NCI-H2227 (cell line): ENCODE data around the gene POFUT2.

ENCODE experiments used
- DNase-seq: peaks from one replicate; lab custom pipeline; 2025; ENCODE audit not compliant: unreplicated experiment; lab: John Stamatoyannopoulos, UW

The POFUT2 gene, protein sequence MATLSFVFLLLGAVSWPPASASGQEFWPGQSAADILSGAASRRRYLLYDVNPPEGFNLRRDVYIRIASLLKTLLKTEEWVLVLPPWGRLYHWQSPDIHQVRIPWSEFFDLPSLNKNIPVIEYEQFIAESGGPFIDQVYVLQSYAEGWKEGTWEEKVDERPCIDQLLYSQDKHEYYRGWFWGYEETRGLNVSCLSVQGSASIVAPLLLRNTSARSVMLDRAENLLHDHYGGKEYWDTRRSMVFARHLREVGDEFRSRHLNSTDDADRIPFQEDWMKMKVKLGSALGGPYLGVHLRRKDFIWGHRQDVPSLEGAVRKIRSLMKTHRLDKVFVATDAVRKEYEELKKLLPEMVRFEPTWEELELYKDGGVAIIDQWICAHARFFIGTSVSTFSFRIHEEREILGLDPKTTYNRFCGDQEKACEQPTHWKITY

DNA sequence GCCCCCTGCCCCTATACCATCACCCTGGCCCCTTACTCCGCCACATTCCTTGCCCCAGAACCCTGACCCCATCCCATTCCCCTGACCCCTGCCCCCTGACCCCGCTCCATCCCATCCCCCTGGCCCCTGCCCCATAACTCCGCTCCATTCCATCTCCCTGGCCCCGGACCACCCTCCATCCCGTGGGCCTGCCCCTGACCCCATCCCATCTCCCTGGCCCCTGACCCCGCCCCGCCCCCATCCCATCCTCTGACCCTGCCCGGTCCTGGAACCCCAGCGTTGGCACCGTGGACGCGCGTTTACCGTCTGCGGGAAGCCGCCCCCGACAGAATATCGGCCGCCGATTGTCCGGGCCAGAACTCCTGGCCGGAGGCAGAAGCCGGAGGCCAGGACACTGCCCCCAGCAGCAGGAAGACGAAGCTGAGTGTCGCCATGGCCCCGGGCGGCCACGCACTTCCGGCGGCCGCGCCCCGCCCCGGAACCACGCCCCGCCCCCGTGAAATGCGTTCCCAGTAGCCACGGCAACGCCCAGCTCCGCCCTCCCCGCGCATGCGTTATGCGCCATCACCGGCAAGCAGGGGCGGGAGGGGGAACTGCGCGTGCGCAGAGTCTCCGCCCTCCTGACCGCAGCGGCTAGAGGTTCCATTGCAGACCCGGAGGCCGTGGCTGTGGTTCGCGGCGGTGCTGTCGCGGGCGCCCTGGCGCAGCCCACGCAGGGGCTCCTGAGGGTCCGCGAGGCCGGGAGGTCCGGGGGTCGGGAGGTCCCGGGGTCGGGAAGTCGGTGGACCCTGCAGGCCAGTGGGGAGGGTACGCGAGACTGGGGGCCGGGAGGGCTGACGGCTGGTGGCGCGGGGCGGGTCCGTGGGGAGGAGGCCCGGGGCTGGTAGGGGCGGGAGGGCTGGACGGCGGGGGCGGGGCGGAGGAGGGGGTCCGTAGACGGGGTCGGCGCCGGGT, at the start of gene POFUT2:
TSS of gene POFUT2 (minus strand) at position 458 of the 954 bp plus-strand sequence. CDS start at position 434, 24 bp downstream.
- DNase-seq: peak; percentile 98

DNA sequence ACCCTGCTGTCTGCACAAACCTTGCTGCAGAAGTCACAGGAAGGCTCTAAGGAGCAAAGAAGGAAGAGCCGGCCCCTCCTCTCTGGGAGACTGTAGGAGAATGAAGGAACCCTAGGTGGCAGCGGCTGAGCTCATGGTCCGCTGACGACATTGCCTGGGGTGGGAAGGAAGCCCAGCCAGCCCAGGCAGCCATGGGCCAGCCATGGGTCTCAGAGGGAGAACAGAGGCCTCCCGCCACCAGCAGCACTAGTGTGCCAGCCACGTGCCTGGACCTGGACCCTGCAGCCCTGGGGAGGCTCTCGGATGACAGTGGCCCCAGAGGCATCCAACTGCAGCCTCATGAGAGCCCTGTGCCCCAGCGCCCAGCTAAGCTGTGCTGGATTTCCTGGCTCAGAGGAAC, 49.2 kb upstream of the POFUT2 start:
- DNase-seq: no peak

DNA sequence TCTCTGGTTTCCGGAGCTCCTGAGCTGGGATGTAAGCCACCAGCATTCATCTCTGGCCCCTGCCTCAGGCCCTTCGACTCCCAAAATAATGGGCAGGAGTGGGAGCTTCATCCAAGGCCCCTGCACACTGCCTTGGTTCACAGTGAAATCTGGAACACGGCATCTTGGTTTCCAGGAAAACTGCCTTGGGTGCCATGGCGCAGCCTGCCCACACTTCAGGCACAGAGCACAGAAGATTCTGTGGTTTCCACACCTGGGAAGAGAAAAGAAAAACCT, 48.8 kb upstream of the POFUT2 start:
- DNase-seq: no peak

DNA sequence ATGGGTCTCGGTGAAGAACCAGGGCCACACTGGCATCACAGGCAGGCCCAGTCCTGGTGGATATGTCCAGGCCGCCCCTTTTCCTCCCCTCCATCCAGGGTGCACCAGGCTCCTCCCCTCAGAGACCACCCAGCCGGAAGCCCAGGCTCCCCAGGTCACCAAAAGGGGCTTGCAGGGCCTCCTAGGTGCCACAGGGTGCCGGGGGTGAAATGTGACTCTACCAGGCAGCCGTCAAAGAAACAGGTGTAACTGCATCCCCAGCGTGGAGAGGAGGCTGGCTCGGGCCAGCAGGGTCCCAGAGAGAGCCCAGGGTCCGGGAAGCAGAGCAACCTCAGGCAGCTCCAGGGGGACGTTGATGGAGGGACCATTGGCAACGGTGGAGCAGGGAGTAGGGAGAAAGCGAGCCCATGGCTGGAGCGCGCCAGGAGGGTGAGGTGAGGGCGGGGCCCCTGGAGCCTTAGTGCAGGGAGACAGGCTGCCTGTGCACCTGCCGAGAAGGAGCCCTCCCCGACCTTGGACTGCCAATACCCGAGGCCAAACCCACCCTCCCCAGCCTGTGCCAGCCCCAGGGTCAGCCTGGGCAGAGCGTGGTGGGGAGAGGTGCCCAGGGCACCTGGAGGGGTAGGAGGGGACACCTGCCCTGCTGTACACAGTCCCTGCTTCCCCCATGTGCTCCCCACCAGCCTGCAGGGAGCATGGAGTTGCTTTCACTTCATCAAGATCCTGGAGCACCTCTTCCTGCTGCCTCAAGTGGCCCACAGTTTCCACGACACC, 48.3 kb upstream of the POFUT2 start:
- DNase-seq: no peak

DNA sequence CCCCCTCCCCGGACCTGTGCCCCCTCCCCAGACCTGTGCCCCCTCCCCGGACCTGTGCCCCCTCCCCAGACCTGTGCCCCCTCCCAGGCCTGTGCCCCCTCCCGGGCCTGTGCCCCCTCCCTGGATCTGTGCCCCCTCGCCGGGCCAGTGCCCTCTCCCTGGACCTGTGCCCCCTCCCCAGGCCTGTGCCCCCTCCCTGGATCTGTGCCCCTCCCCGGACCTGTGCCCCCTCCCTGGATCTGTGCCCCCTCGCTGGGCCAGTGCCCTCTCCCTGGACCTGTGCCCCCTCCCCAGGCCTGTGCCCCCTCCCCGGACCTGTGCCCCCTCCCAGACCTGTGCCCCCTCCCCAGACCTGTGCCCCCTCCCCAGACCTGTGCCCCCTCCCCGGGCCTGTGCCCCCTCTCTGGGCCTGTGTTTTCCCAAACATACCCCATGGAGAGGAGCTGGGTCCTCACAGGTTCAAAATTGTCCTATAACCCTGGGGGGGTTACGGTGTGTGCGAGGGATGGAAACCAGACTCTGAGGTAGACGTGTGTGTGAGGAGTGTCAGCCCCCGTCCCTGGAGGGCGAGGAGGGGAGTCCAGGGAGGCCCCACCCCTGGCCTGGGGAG, 47.6 kb upstream of the POFUT2 start:
- no peak for DNase-seq

DNA sequence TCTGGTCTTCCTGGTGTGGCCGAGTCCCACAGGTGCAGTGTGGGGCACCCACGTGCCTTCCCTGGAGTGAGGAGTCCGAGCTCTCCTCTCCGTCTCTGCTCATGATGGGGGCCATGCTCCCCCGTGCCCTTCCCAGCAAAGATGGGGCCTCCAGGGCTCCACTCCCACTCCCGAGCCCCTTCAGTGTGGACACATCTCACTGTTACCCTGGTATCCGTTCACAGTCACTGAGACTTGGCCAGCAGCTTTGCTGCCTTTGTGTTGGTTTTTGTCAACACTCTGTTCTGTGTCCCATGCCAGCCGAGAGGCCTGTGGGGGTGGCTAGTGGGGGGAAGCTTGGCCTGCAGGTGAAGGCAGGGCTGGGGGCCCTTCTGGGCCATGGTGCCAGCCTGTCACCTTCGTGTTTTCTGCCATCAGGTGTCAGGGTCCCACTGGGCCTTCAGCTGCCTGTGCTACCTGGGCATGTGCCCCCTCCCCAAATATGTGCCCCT, 46.9 kb upstream of the POFUT2 start:
- DNase-seq: no peak

DNA sequence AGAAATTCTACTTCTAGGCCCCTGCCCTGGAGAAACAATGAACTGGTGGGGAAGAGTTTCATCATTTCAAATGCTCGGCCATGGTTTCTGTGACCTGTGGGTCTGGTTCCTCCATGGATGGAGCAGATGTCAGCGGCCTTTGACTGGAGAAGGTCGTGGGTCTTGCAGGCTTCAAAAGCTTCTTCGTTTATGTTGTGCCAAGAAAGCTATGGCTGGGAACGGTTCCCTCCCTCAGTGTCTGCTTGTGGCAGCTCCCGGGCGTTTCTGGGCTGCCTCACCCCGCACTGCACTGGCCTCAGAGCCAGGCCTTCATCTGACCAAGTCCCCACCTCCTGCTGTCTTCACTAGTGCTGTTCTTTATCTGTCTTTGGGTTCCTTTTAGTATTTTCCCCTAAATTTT, 46.4 kb upstream of the POFUT2 start:
- DNase-seq: no peak

DNA sequence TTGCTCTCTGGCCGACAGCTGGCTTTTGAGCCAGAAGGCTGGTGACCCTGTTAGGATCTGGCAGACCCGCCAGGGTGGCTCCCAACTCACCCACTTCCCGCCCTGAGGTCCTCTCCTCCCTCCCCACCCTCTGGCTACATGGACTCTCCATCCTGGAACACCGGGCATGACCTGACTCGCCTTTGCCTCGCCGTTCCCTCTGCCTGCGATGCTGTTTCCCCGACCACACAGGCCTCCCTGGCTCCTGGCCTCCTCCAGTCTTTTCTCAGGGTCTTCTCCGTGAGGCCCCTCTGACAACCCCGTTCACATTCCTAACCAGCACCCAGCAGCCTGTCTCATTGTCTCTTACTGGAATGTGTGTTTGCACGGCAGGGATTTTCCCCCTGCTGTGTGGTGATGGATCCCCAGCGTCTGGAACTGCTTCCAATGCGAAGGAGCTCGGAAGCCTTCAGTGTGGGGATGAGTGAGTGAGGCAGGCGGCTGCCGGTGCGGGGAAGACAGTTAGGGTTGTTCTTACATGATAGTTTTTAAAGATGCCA, 46.0 kb upstream of the POFUT2 start:
- no peak for DNase-seq

DNA sequence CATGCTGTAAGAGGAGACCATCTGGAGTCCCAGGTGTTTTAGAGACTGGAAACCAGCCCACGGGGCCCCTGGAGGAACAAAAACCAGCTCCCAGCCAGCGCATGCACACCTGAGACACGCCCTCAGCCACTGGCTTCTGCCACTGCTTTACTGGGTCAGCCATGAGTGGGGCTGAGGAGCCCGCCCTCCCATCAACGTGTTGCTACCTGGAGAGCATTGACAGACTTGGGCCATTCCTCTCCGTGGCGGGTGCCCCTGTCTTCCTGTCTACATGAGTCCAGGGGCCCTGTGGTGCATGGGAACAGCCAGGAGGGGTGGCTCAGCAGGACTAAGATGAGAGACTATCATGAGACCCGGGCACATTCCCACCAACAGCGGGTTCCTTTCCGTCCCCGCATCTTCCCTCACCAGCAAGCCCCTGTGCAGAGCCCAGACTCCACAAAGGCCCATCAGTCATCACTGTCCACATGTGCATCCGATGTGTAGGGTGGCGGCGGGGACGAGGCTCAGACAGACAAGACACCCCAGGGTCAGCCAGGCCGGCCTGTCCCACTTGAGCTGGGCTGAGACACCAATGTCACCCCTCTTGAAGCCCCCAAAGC, 45.4 kb upstream of the POFUT2 start:
- DNase-seq: no peak

DNA sequence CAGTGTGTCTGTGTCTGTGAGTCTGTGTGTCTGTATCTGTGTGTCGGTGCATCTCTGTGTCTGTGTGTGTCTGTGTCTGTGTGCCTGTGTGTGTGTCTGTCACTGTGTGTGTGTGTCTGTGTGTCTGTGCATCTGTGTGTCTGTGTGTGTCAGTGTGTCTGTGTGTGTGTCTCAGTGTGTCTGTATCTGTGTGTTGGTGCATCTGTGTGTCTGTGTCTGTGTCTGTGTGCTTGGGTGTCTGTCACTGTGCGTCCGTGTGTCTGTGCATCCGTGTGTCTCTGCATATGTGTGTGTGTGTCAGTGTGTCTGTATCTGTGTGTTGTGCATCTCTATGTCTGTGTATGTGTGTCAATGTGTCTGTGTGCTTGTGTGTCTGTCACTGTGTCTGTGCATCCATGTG, 44.7 kb upstream of the POFUT2 start:
- no peak for DNase-seq

DNA sequence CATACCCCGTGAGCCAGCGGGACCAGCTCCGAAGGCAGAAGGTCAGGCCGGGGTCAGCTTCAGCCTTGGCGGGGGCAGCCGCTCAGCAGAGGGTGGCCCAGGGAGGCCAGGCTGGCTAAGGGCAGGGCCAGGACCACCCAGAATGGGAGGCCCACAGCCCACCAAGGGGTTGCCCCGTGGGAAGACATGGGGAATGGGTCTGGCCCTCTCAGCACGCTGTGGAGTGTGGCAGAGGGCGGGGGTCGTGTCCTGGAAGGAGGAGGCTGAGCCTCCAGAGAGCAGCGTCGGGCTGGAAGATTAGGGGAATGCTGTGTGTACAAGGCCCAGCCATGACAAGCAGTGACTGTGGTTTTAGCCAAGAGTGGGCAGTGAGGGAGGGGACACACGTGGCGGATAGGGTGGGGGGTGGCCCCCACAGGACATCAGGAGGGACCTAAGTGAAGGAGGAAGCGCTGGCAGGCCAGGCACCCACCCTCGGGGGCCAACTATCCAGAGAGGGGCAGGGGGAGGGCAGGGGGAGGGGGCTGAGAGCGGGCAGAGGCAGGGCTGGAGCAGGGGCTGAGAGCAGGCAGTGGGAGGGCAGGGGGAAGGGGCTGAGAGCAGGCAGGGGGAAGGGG, 43.9 kb upstream of the POFUT2 start:
- DNase-seq: no peak

DNA sequence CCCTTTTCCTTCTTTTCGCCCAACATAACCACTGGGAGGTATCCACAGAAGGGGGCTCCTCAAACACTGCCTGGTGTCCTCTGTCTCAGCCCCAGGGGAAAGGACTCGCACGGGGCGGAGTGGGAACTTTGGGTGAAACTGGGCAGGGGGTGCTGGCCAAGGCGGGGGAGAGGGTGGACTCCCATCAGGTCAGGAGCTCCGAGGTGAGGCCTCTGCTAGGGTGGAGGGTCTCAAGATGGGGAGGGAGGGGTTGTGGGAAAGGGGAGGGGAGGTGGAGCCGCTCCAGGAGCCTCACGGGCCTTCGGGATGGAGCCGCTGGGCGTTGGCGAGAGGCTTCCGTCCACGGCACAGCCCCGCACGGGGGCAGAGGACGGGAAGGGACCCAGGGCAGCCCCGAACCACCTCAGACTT, 43.2 kb upstream of the POFUT2 start:
- DNase-seq: no peak

DNA sequence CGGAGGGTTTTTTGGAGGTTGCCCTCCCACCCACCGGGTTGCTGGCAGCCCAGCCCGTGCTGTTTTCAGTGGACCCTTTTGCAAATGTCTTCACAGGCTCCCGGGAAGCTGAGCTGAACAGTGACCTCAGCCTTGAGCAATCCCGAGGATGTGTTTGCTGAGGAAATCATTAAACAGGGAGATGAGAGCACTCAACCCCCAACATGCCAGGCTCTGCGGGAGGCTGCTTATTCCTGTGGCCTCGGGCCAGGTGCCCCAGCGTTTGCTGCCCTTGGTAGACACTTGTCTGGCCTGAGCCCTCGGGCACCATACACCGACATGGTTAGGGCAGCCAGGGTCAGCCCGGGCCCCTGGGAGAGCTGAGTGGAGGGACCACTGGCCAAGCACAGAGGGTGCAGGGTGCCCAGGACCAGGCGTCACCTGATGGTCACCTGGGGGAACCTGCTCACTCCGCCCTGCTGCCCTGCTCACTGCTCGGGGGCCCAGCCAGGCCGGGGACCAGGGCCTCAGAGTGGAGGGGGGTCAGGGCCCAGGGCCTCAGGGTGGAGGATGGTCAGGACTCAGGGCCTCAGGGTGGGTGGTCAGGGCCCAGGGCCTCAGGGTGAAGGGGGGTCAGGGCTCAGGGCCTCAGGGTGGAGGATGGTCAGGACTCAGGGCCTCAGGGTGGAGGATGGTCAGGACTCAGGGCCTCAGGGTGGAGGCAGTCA, 42.5 kb upstream of the POFUT2 start:
- no peak for DNase-seq

DNA sequence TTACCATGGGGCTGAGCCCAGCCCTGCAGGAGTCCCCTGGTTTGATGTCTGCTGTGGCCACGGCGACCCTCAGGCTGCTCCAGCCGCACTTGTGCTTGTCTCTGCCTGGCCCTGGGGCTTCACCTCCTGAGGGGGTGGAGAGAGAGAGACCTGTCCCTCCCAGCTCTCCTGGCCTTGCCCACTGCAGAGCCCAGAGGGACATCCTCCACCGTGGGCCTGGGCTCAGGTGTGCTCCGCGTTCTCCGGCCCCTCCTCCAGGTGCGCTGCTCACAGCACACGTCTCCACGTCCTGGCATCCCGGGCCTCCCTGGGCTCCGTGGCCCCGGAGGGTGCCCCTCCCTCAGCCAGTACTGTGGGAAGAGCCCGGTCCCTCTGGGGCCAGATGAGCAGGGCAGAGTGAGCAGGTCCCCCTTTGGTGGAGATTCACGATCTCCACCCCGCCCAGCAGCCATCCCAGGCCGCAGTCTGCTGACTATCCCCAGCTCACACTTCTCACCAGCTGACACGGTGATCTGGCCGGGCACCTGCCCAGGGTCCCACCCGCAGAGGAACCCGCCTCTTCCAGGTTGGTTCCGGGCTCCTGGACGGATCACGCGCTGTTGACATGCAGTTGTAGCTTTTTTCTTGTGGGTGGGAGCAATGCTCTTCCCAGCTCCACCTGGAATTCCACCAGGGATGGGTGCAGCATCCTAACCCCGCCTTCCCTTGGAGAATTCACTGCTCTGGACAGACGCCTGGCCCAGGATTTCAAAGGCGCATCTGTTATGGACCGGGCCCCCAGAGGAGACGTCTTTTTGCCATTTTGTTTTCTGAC, 41.8 kb upstream of the POFUT2 start:
- no peak for DNase-seq

DNA sequence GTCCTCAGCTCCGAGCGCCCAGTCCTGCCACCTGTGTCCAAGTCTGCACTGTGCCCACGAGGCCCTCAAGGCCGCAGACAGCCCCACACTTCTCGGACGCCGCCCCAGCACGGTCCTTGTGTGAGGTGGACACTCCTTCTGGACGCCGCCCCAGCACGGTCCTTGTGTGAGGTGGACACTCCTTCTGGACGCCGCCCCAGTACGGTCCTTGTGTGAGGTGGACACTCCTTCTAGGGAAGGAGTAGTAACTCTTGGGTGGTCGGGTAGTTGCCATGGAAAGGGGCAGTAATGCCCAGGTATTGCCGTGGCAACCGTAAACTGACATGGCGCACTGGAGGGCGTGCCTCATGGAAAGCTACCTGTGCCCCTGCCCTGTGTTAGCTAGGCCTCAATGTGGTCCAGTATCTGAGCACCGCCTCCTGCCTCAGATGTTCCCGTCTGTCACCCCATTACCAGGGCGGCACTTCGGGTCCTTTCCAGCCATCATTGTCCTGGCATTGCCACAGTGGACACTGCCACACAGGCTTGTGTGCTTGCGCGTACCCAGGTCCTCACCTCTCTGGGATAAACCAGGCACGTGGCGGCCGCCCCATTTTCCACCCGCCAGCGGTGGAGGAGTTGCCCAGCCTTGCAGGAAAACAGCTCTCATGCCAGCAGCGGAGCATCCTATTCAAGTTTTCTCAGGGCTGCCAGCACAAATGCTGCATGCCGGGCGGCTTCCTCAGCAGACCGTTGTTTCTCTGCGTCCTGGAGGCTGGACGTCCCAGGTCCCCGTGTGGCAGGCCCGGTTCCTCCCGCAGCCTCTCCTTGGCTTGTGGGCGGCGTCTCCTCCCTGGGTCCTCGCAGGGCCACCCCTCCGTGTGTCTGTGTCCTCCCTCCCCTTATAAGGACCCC, 40.8 kb upstream of the POFUT2 start:
- DNase-seq: no peak

DNA sequence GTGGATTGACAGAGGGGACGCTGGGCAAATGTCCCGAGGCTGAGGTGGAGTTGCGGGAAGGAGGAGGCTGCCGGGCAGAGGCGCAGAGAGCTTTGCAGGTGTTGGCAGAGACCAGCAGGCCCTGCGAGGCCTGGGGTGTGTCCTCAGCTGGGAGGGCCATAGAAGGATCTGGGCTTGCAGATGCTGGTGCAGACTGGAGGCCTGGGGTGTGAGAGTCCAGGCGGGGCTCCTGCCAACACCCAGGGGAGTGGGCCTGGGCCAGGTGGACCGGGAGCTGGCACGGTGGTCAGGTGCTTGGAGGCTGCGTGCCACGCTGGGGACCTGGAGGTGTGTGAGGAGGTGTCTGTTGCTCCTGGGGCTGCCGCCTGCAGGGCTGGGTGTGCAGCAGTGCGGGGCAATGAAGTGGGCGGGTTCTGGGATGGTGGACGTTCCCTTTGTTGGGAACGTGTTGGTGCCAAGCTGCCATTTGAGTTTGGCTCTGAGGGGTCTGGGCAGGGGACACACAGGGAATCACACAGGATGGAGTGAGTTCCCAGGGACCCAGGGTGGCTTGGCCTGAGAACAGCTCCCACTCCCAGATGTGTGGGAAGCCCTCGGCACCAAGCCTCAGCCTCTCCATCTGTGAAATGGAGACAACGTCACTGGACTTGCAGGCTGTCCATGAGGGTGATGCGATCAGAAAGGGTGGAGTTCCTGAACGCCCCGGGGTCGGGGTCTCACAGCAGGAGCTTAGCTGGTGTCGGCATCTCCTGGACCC, 39.9 kb upstream of the POFUT2 start:
- no peak for DNase-seq
